Measurements from ENCODE around the gene NFATC4.
A peak's percentile ranks its signal among the peaks of the same experiment; 100 is the strongest.
"Not testable (repeated sequence)": the region's sequence is repeated elsewhere in the genome, so short reads cannot be mapped to it uniquely, and the experiment has no call there.

Gene NFATC4

DNA sequence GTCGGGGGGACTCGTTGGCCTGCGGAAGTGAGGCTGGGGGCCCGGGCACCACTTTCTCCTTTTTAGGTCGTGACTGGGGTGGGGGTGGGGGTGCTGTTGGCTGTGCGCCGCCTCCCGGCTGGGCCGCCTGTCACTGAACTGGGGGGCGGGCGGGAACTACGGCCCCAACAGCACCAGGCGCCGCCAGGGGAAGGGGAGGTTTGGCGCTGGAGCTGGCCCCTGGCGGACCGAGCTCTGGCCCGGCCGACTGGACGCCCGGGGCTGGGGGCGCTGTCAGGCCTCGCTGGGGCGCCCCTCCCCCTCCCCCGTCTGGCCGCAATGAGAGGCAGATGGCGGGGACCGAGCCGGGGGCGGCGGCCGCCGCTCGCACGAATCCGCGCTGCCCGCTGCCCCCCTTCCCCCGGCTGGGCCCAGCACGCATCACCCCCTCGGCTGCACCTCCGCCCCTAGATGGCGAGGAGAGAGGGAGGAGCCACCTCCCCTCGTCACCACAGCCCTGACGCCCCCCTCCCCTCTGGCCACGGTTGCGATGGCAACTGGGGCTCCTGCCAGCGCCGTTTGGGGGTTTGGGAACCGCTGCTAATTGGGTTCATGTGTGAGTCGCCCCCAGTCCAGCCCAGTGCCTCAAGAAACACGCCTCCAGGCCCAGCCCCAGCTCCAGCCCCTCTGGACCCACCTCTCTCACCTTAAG is 723 bp downstream of the NFATC4 start:
- peak; percentile 36 for DNase-seq

DNA sequence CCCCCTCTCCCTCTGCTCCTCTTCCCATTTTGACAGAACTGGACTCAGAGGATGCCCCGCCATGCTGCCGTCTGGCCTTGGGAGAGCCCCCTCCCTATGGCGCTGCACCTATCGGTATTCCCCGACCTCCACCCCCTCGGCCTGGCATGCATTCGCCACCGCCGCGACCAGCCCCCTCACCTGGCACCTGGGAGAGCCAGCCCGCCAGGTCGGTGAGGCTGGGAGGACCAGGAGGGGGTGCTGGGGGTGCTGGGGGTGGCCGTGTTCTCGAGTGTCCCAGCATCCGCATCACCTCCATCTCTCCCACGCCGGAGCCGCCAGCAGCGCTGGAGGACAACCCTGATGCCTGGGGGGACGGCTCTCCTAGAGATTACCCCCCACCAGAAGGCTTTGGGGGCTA is 1.5 kb downstream of the NFATC4 start:
- no peak for DNase-seq

DNA sequence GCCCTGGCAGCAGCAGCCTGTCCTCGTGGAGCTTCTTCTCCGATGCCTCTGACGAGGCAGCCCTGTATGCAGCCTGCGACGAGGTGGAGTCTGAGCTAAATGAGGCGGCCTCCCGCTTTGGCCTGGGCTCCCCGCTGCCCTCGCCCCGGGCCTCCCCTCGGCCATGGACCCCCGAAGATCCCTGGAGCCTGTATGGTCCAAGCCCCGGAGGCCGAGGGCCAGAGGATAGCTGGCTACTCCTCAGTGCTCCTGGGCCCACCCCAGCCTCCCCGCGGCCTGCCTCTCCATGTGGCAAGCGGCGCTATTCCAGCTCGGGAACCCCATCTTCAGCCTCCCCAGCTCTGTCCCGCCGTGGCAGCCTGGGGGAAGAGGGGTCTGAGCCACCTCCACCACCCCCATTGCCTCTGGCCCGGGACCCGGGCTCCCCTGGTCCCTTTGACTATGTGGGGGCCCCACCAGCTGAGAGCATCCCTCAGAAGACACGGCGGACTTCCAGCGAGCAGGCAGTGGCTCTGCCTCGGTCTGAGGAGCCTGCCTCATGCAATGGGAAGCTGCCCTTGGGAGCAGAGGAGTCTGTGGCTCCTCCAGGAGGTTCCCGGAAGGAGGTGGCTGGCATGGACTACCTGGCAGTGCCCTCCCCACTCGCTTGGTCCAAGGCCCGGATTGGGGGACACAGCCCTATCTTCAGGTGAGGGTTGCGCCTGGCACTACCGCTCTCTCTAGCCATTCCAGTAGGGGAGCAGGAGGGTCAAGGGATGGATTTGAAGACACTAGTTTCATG is 2.1 kb downstream of the NFATC4 start:
- DNase-seq: no peak

DNA sequence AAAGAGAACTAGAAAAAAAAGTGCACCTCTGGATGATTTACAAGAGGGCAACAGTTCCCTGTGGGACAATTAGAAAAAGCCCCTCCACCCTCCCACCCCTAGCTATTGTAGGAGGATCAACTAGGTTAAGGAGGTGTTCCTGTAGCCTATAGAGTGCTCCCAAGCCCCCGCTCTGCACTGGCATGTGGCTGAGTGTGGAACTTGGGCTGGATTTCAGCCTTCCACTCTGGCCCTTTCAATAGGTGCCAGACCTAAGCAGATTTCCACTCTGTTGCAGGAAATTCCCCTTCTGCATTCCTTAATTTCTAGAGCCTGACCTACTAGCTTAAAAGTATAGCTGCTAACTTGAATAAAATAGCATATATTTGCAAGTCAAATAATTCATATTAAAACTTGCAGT is 2.8 kb downstream of the NFATC4 start:
- no peak for DNase-seq

DNA sequence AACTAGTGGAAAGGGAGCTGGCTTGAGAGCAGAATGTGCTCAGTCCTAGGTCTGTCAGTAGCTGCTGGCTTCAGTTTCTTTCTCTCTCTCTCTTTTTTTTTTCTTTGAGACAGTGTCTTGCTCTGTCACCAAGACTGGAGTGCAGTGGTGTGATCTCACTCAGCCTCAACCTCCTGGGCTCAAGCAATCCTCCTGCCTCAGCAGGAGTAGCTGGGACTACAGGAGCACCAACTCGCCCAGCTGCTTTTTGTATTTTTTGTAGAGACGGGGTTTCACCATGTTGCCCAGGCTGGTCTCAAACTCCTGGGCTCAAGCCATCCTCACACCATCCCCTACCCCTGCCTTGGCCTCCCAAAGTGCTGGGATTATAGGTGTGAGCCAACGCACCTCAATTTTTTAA is 3.6 kb downstream of the NFATC4 start:
- not testable (repeated sequence) for DNase-seq

DNA sequence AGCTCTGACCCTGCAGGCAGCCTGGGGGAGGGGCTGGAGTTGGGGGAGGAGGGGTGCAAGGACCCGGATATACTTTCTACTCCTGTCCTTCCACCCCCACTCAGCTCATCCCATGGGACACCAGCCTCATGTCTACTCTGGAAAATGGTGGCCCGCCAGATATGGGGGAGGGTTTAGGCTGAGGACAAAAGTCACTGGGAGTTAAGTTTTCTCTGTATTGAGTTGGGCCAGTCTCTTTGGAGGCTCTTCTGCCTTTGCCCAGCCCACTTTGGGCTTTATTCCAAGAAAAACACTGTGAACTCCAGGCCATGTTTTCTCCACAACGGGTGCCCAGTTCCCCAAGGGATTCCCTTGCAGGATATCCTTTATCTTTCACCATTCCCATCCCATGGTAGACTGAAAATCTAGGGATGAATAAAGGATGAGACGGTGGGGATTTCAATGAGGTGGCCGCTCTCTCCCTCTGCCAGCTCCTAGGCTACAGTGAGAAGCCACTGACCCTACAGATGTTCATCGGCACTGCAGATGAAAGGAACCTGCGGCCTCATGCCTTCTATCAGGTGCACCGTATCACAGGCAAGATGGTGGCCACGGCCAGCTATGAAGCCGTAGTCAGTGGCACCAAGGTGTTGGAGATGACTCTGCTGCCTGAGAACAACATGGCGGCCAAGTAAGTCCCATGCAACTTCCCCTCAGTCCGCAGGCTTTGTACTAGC is 4.9 kb downstream of the NFATC4 start:
- DNase-seq: no peak

DNA sequence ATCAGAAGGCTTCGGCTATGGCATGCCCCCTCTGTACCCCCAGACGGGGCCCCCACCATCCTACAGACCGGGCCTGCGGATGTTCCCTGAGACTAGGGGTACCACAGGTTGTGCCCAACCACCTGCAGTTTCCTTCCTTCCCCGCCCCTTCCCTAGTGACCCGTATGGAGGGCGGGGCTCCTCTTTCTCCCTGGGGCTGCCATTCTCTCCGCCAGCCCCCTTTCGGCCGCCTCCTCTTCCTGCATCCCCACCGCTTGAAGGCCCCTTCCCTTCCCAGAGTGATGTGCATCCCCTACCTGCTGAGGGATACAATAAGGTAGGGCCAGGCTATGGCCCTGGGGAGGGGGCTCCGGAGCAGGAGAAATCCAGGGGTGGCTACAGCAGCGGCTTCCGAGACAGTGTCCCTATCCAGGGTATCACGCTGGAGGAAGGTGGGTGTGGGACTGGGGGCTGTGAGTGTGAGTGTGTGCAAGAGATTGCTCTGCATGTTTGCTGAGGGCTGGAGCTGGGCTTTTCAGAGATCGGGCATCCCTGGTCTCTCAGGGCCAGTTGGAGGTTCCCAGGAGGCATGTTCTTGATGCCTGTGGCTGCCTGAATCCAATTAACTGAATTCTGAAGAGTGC is 8.6 kb downstream of the NFATC4 start:
- no peak for DNase-seq

DNA sequence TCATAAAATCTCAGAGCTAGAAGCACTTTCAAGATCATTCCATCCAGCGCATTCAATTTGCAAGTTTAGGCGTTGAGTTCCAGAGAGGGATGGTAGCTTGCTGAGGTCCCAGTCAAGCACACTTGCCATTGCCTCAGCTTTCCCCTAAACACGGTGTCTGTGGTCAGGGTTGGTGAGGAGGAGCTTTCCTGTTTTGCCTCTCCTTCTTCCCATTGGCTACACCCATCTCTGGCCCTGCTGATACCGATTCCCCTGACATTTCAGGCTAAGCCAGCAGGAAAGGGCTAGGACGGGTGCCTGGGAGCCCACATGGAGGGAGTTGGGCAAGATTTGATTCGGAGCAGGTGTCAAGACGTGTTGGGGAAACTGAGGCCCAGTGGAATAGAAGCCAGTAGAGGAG is 9.1 kb downstream of the NFATC4 start:
- DNase-seq: no peak

DNA sequence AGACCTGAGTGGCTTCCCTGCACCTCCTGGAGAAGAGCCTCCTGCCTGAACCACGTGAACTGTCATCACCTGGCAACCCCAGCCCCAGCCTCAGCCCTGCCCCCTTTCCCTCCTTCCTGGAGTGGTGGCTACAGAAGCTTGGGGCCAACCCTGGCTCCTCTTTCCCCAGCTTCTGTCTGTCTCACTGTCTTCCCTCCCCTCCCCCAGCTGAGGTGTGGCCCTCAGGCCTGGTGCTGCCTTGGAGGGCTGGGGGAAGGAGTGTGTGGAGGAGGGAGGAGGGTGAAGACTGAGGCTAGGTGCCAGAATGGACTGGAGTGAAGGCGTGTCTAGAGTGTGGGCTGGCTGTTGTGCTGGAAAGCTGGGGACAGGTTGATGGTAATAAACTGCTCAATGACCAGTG is 9.7 kb downstream of the NFATC4 start:
- DNase-seq: no peak

DNA sequence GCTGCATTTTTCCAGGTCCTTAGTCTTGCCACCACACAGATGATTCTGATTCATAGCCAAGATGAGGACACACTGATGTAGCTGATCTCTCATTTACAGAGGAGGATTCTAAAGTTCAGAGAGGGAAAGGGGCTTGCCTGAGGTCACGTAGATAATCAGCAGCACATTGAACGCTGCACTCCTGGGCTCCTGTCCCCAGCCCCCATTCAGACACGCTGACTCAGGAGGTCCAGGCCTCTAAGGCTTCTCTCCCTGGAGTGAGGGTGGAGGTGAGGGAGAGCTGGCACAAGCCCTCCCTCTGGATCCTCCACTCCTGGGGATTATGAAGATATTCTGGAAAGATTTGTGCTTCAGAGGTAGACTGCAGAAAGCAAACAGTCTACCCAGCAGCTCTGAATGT is 10.3 kb downstream of the NFATC4 start:
- no peak for DNase-seq

DNA sequence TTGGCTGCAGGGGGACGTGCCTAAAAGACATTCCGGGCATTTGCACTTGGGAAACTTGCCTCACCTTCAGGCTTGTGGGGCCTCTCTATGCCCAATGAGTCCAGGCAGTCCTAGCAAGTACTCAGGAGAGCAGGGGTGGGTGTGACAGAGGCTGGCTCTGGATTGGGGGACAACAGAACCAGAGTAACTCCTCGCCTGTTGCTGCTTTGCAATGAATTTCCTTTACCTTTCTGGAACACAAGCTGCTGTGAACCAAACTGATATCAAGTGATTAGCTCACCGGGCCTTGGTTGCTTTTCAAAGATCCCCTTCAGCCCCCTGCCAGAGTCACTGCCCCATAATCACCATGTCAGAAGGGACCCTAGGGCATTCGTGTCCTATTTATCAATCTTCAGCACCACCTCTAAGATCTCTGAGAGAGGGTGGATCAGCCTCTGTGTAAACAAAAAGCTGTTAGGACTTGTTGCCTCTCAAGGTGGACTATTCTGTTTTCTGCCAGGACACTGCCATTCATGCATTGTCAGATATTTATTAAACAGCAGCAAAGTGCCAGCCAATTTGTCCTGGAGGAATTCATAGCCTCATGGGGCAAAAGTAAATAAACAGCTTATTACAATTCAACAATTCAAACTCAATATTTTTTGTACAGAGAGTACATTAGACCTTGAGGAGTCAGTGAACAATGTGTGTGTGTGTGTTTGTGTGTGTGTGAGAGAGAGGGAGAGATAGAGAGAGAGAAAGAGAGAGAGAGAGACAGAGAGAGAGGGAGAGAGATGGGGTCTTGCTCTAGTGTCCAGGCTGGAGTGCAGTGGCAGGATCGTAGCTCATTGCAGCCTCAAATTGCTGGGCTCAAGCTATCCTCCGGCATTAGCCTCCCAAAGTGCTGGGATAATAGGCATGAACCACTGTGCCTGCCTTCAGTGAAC is 11.3 kb downstream of the NFATC4 start:
- no peak for DNase-seq

DNA sequence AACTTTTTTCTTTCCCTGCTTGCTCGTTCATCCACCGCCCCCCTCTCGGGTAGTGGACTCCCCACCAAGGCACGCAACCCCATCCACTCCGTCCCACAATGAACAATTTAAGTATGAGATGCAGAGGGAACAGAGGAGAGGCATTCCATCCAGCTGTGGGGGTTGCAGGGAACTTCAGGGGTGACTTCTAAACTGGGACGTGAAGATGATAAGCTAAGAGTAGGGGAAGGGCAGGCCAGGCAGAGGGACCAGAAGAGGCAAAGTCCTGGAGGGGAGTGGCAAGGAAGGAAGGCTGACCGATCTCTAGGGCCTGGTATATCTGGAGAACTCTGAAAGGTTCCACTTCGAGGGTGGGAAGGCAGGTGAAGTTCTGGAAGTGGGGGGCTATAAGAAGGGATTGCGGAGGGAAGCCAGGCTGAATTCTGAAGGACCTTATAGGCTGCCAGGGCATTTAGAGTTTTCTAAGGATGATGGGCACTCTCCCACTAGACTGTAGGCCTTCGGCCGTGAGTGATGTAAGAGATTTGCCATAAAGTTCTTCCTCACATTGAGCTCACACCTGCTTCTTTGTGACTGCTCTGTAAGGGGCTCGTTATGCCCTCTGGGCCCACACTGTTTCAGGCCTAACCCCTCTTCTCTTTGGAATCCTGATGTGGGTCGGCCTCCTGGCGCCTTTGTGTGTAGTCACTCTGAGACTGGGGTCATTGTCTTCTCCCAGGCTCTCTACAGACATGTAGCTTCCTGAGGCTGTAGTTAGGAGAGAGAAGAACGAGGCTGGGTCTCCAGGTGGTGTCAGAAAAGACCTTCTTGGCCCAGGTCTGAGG is 12.1 kb downstream of the NFATC4 start:
- DNase-seq: no peak

DNA sequence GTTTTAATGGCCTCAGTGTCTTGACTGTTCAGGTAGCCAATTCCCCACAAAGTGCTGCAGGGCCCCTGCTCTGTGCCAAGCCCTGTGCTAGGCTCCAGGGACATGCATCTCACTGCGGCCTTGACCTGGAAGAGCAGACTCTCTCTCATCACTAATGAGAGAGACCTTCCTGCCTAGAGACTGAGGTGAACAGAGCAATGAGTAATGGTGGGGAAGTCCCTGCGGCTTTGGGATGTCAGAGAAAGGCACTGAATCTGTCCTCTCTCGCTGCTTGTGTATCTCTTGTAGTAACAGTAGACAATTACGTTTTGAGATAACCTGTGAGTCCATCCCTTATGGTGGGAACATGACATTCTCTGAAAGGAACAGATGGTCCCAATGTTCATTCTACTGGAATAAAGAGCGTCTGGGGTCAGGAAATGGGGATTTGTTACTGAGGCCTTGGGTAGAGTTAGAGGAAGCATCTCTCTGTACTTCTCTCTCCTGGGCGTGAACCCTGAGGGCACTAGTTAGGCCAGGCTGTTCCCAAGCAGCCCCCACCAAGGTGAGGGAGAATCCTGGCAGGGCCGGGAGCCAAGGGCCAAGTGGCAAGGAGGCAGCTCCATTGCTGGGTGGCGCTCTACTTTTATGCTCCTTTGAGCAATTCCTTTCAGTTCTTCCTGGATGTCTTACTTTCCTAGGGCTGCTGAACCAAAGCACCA is 13.5 kb downstream of the NFATC4 start:
- DNase-seq: no peak

DNA sequence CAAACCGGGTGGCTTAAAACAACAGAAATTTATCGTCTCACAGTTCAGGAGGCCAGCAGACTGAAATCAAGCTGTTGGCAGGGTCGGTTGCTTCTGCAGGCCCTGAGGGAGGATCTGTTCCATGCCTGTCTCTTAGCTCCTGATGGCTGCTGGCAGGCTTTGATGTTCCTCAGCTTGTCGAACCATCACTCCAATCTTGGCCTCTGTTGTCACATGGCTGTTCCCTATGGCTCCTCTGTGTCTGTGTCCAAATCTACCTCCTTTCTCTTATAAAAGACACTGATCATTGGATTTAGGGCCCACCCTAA is 14.0 kb downstream of the NFATC4 start:
- no peak for DNase-seq

DNA sequence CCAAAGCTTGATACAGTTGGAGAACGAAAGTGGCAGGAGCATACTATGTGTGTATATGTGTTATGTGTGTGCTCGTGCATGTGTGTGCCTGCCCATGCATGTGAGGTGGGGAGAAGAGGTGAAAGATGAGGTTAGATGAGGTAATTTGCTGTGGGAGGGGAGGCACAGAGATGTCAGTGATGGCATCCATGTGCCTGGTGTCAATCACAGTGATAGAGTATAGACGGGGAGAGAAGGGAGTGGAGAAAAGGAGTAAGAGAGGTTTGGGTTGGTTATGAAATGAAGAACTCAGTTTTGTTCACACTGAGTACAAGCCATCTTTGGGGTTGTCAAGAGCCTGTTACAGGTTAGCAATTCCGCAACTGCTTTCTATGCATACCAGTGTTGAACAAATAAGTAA is 16.2 kb downstream of the NFATC4 start:
- no peak for DNase-seq

DNA sequence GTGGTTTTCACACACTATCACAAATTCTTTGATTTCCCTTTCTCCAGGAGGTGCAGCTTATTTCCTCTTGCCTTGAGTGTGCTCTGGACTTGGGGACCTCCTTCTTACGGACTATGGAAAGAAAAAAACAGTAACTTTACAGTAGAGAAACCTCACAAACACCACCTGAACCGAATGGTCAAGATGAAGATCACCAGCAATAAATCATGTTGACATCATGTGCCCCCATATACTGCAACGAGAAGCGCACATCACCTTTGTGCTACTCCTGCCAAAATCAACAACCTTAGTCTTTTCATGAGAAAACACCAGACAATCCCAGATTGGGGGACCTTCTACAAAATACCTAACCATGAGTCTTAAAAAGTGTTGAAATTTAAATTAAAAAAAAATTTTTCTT is 17.5 kb downstream of the NFATC4 start:
- DNase-seq: no peak

DNA sequence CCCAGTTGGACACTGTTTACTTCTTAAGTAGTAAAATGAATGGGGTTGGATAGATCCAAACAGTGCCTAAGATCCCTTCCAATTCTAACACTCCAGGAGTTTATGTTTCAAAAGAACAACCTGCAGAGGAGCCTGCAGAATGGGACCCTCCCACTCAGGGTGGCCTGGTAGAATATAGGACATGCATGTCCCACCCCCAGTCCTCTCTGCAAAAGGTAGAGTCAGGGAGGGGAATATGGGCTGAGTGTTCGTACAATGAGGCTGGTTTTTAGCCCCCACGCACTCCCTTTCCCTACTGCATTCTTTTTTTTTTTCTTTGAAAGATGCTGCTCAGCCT is 19.0 kb downstream of the NFATC4 start:
- no peak for DNase-seq

DNA sequence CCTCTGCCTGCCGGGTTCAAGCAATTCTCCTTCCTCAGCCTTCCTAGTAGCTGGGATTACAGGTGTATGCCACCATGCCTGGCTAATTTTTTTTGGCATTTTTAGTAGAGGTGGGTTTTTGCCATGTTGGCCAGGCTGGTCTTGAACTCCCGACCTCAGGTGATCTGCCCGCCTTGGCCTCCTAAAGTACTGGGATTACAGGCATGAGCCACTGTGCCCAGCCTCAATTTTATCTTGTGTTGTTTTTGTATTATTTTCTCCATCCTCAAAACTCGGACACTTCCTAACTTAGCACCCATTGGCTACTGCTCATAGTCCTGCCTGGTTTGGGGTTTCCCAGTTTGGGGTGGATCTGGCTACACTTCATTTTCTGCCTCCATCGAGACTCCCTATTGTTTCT is 19.6 kb downstream of the NFATC4 start:
- not testable (repeated sequence) for DNase-seq

DNA sequence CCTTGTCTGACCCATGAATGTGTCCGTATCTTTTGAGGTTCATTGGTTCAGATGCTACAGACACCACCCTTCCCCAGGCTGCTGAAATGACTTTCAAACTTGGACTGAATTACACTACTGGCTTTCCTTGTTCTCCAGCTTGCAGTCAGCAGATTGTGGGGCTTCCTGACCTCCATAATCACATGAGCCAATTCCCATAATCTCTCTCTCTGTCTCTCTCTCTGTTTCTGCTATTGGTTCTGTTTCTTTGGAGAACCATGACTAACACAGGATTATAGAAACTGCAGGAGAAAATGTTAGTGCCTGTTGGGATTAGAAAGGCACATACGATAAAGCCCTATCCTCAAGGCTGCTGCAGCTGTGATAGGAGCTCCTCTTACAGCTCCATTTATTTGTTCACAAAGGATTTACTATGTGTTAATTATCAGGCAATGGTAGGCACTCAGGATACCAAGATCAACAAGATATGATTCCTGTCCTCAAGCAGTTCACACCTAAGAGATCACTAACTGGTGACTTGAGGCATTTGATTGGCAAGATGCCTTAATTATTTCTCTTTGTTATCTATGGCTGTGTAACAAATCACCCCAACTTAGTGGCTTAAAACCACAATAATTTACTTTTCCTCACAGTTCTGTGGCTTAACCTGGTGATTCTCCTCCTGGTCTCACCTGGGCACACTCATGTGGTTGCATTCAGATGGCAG is 20.6 kb downstream of the NFATC4 start:
- no peak for DNase-seq

DNA sequence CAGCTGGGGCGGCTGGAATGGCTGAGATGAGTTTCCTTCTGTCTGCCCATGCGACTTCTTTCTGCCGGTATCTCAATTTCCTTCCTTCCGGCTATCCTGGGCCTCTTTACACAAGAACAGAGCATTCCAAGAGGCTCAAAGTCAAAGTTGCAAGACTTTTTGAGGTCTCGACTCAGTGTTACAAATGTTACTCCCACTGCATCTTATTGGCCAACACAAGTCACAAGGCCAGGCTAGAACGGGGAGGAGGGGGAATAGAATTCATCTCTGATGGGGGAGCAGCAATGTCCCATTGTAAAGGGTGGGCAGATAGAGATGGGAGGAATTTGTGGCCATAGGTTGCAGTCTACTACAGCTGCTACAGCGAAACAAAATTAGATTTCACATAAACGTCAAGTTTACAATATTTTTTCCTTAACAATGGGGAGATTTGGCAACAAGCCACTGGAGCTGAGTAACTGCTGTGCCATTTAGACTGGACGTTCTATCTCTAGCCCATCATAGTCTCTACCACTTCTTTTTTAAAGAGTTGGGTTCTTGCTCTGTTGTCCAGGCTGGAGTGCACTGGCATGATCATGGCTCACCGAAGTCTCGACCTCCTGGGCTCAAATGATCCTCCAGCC is 21.4 kb downstream of the NFATC4 start:
- no peak for DNase-seq
